Ramos (cell line): Measurements from ENCODE around the gene ANXA8.
"Not testable (repeated sequence)": the region's sequence is repeated elsewhere in the genome, so short reads cannot be mapped to it uniquely, and the experiment has no call there.

Experiments
- in situ Hi-C: fragments of 300-500 bp; cut with MboI; formaldehyde crosslinking; loops from one replicate; pipeline ENCODE4 v1.14.3; 2022; ENCODE audit warnings: low sequenced_read_pairs; ENCODE audit not compliant: unreplicated experiment

The ANXA8 gene

GRCh38 chr10:47465216-47465917 lies 18.5 kb downstream of the ANXA8 start:
- in situ Hi-C loops = not testable (repeated sequence)

GRCh38 chr10:47462577-47463358 lies 21.1 kb downstream of the ANXA8 start:
- in situ Hi-C loops = not testable (repeated sequence)

- in situ Hi-C loops = not testable (repeated sequence)
Measured at GRCh38 chr10:47461261-47461687, 22.6 kb downstream of the ANXA8 start.

- in situ Hi-C loops = no loop called here
Measured at GRCh38 chr10:47458466-47459154, 25.3 kb downstream of the ANXA8 start.

GRCh38 chr10:47457826-47458225 lies 26.1 kb downstream of the ANXA8 start:
- in situ Hi-C loops = no loop called here

GRCh38 chr10:47457528-47457820 lies 26.4 kb downstream of the ANXA8 start:
- in situ Hi-C loops = no loop called here

GRCh38 chr10:47456794-47457527 lies 27.0 kb downstream of the ANXA8 start:
- in situ Hi-C loops = no loop called here

- in situ Hi-C loops = no loop called here
Measured at GRCh38 chr10:47456079-47456785, 27.7 kb downstream of the ANXA8 start.

- in situ Hi-C loops = not testable (repeated sequence)
Measured at GRCh38 chr10:47455350-47456078, 28.4 kb downstream of the ANXA8 start.

GRCh38 chr10:47454780-47455058 lies 29.2 kb downstream of the ANXA8 start:
- in situ Hi-C loops = no loop called here

- in situ Hi-C loops = no loop called here
Measured at GRCh38 chr10:47454008-47454779, 29.7 kb downstream of the ANXA8 start.

- in situ Hi-C loops = no loop called here
Measured at GRCh38 chr10:47453141-47454007, 30.5 kb downstream of the ANXA8 start.

GRCh38 chr10:47452495-47453140 lies 31.3 kb downstream of the ANXA8 start:
- in situ Hi-C loops = no loop called here

- in situ Hi-C loops = no loop called here
Measured at GRCh38 chr10:47451998-47452494, 31.9 kb downstream of the ANXA8 start.

GRCh38 chr10:47451273-47451997 lies 32.5 kb downstream of the ANXA8 start:
- in situ Hi-C loops = no loop called here

- in situ Hi-C loops = no loop called here
Measured at GRCh38 chr10:47450442-47450841, 33.5 kb downstream of the ANXA8 start.

GRCh38 chr10:47449979-47450378 lies 33.9 kb downstream of the ANXA8 start:
- in situ Hi-C loops = no loop called here
